ENCODE results near the gene KRT85.
"Not testable (repeated sequence)": the region's sequence is repeated elsewhere in the genome, so short reads cannot be mapped to it uniquely, and the experiment has no call there.

KRT85 gene

GRCh38 chr12:52347551-52348510 is 19.4 kb downstream of the KRT85 start:
- no peak for DNase-seq

GRCh38 chr12:52347016-52347415 is 20.3 kb downstream of the KRT85 start:
- DNase-seq: no peak

- peak; percentile 27 to 44 (median 33) for DNase-seq
These were observed 20.7 kb downstream of the KRT85 start for GRCh38 chr12:52346593-52346992.

- not testable (repeated sequence) for DNase-seq
These were observed 22.2 kb downstream of the KRT85 start for GRCh38 chr12:52345041-52345440.

- DNase-seq: no peak
These were observed 23.2 kb downstream of the KRT85 start for GRCh38 chr12:52344111-52344510.

GRCh38 chr12:52343550-52343949 is 23.7 kb downstream of the KRT85 start:
- DNase-seq: no peak

- DNase-seq: no peak
These were observed 24.3 kb downstream of the KRT85 start for GRCh38 chr12:52342781-52343490.

- DNase-seq: no peak
These were observed 26.2 kb downstream of the KRT85 start for GRCh38 chr12:52341066-52341580.

GRCh38 chr12:52338241-52338960 is 28.9 kb downstream of the KRT85 start:
- DNase-seq: no peak

- peak in 1 of 3 donors; percentile 16 for DNase-seq
These were observed 30.2 kb downstream of the KRT85 start for GRCh38 chr12:52337054-52337453.

GRCh38 chr12:52336641-52337040 is 30.6 kb downstream of the KRT85 start:
- no peak for DNase-seq

GRCh38 chr12:52335598-52336262 is 31.6 kb downstream of the KRT85 start:
- DNase-seq: no peak

- DNase-seq: no peak
These were observed 33.1 kb downstream of the KRT85 start for GRCh38 chr12:52334185-52334584.

- DNase-seq: no peak
These were observed 34.0 kb downstream of the KRT85 start for GRCh38 chr12:52333321-52333720.

- no peak for DNase-seq
These were observed 34.9 kb downstream of the KRT85 start for GRCh38 chr12:52332381-52332780.

- DNase-seq: no peak
These were observed 35.4 kb downstream of the KRT85 start for GRCh38 chr12:52331833-52332232.

GRCh38 chr12:52331039-52331438 is 36.2 kb downstream of the KRT85 start:
- DNase-seq: no peak

GRCh38 chr12:52327830-52328500 is 39.3 kb downstream of the KRT85 start:
- no peak for DNase-seq

GRCh38 chr12:52327052-52327829 is 40.0 kb downstream of the KRT85 start:
- DNase-seq: peak; percentile 92 to 94 (median 92)

GRCh38 chr12:52324153-52324444 is 43.2 kb downstream of the KRT85 start:
- DNase-seq: no peak
